Measurements from ENCODE around the gene GDF10. TPM values are rescaled to one million over a fixed set of nuclear protein-coding genes. Genes with fewer than 3 reads are reported as not detected.

Gene GDF10
- total RNA-seq, 1 donor from 2014 or later: 0.67 TPM

- Mint-ChIP-seq H3K27ac (ENCODE audit: unreplicated experiment) (no peak overlapping the region), H3K27me3 (ENCODE audit: low read depth) (peaks cover 6% of the 10 kb centered on the region), H3K4me1 (ENCODE audit: low read depth) (no peaks in the 10 kb centered on the region), H3K36me3 (ENCODE audit: low read depth) (no peaks in the 10 kb centered on the region), H3K9me3 (ENCODE audit: low read depth) (no peaks in the 10 kb centered on the region), H3K4me3 (ENCODE audit: unreplicated experiment) (no peak overlapping the region)
- no peak for TF ChIP-seq CTCF (IDR thresholded peaks at IDR 0.05)
- DNase-seq (ENCODE audit: low spot score): peak; percentile 94
Measured at GRCh38 chr10:47349941-47350371, 50.0 kb downstream of the GDF10 start.

GRCh38 chr10:47350671-47351640, 51.0 kb downstream of the GDF10 start:
- TF ChIP-seq CTCF (IDR thresholded peaks at IDR 0.05): no peak
- peak; percentile 88 for DNase-seq (ENCODE audit: low spot score)
- no peaks in the 10 kb centered on the region for H3K36me3 Mint-ChIP-seq (ENCODE audit: low read depth)
- no peaks in the 10 kb centered on the region for H3K9me3 Mint-ChIP-seq (ENCODE audit: low read depth)
- no peak overlapping the region for H3K4me3 Mint-ChIP-seq (ENCODE audit: unreplicated experiment)
- H3K27ac Mint-ChIP-seq (ENCODE audit: unreplicated experiment): no peak overlapping the region
- no peaks in the 10 kb centered on the region for H3K4me1 Mint-ChIP-seq (ENCODE audit: low read depth)
- no peaks in the 10 kb centered on the region for H3K27me3 Mint-ChIP-seq (ENCODE audit: low read depth)

GRCh38 chr10:47351899-47352815, 52.2 kb downstream of the GDF10 start:
- peak; percentile 75 for DNase-seq (ENCODE audit: low spot score)
- no peak for TF ChIP-seq CTCF (IDR thresholded peaks at IDR 0.05)
- no peaks in the 10 kb centered on the region for H3K36me3 Mint-ChIP-seq (ENCODE audit: low read depth)
- no peaks in the 10 kb centered on the region for H3K27me3 Mint-ChIP-seq (ENCODE audit: low read depth)
- no peak overlapping the region for H3K27ac Mint-ChIP-seq (ENCODE audit: unreplicated experiment)
- no peak overlapping the region for H3K4me3 Mint-ChIP-seq (ENCODE audit: unreplicated experiment)
- H3K9me3 Mint-ChIP-seq (ENCODE audit: low read depth): no peaks in the 10 kb centered on the region
- H3K4me1 Mint-ChIP-seq (ENCODE audit: low read depth): no peaks in the 10 kb centered on the region

- no peak for DNase-seq (ENCODE audit: low spot score)
- Mint-ChIP-seq H3K27me3 (ENCODE audit: low read depth) (no peaks in the 10 kb centered on the region), H3K4me1 (ENCODE audit: low read depth) (no peaks in the 10 kb centered on the region)
Measured at GRCh38 chr10:47353351-47353750, 53.4 kb downstream of the GDF10 start.

More at GRCh38 chr10:47353351-47353750, 53.4 kb downstream of the GDF10 start:
- Mint-ChIP-seq H3K27ac (ENCODE audit: unreplicated experiment) (no peak overlapping the region), H3K9me3 (ENCODE audit: low read depth) (no peaks in the 10 kb centered on the region), H3K4me3 (ENCODE audit: unreplicated experiment) (no peak overlapping the region), H3K36me3 (ENCODE audit: low read depth) (no peaks in the 10 kb centered on the region)
- TF ChIP-seq CTCF (IDR thresholded peaks at IDR 0.05): no peak

Measured in chondrocyte (in vitro differentiated cells).